Esophagus mucosa (tissue), 1 donor: ENCODE results near the gene TOLLIP. TPM values are rescaled to one million over a fixed set of nuclear protein-coding genes. Genes with fewer than 3 reads are reported as not detected.
"Not testable (repeated sequence)": the region's sequence is repeated elsewhere in the genome, so short reads cannot be mapped to it uniquely, and the experiment has no call there.

Source experiments
- ATAC-seq: fragments of 200-7000 bp; cut with Tn5 transposase; one replicate; pipeline ENCODE4 v1.9.1; 2020
- total RNA-seq: library from RNA; stranded (reverse); gene quantifications from one replicate; pipeline ENCODE4 v1.2.4, GENCODE V29; 2023
- donor health status: DM: yes; HTN: yes; CAD: no.

The TOLLIP gene
- total RNA-seq, 1 donor from 2014 or later = 118 TPM

GRCh38 chr11:1244557-1244956 is 64.9 kb downstream of the TOLLIP start:
- ATAC-seq = not testable (repeated sequence)

DNA sequence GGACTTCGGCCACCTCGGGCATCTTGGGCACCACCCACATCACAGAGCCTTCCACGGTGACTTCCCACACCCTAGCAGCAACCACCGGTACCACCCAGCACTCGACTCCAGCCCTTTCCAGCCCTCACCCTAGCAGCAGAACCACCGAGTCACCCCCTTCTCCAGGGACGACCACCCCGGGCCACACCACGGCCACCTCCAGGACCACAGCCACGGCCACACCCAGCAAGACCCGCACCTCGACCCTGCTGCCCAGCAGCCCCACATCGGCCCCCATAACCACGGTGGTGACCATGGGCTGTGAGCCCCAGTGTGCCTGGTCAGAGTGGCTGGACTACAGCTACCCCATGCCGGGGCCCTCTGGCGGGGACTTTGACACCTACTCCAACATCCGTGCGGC is 65.9 kb downstream of the TOLLIP start:
- not testable (repeated sequence) for ATAC-seq

GRCh38 chr11:1242751-1243150 is 66.7 kb downstream of the TOLLIP start:
- not testable (repeated sequence) for ATAC-seq

- ATAC-seq = peak; percentile 73
Observed at GRCh38 chr11:1242289-1242688, 67.1 kb downstream of the TOLLIP start.

DNA sequence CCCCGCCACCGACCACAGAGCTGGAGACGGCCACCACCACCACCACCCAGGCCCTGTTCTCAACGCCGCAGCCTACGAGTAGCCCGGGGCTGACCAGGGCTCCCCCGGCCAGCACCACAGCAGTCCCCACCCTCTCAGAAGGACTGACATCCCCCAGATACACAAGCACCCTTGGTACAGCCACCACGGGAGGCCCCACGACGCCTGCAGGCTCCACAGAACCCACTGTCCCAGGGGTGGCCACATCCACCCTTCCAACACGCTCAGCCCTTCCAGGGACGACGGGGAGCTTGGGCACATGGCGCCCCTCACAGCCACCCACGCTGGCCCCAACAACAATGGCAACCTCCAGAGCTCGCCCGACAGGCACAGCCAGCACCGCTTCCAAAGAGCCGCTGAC is 67.7 kb downstream of the TOLLIP start:
- ATAC-seq = no peak

- no peak for ATAC-seq
Observed at GRCh38 chr11:1240771-1241170, 68.7 kb downstream of the TOLLIP start.

DNA sequence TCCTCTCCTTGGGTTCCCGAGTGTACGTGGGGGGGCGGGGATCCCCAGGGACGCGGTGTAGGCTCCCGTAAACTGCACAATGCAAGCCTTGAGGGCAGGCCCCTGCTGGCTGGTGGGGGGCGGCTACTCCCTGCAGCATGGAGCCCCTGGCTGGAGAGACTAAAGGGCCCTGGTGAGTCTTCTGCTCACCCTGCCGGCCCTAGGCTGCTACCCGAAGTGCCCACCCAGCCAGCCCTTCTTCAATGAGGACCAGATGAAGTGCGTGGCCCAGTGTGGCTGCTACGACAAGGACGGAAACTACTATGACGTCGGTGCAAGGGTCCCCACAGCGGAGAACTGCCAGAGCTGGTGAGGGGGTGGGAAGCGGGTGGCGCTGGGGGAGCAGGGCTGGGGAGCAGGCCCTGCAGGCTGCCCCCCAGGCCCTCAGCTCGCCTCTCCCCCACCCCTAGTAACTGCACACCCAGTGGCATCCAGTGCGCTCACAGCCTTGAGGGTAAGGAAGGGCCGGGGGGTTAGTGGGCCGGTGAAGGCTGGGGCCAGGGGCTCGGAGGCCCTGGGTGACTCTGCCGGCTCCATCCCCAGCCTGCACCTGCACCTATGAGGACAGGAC is 69.7 kb downstream of the TOLLIP start:
- ATAC-seq = no peak

DNA sequence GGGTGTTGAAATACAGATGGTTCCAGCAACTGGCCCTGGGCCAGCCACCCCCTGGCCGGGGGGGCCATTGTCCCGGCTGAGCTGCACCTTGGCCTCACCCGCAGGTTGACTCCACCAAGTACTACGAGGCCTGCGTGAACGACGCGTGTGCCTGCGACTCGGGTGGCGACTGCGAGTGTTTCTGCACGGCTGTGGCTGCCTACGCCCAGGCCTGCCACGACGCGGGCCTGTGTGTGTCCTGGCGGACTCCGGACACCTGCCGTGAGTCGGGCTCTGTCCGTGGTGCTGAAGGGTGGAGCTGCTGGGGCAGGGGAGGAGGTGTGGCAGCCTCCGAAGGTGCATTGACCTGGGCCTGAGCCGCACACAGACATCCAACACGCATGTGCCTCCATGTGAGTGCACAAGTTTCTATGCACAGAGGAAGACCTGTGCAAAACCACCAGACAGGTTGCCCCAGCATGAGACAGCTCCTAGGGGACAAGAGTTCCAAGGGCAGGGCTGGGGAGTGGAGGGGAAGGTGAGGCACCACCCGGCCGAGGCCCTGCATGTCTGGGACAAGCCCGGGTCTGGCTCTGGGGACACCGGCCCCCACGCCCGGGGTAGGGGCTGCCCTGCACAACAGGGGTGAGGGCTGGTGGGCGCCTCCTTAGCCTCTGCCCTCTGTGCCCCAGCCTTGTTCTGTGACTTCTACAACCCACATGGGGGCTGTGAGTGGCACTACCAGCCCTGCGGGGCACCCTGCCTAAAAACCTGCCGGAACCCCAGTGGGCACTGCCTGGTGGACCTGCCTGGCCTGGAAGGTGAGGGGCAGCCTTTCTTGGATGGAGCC is 70.5 kb downstream of the TOLLIP start:
- ATAC-seq = peak; percentile 44

DNA sequence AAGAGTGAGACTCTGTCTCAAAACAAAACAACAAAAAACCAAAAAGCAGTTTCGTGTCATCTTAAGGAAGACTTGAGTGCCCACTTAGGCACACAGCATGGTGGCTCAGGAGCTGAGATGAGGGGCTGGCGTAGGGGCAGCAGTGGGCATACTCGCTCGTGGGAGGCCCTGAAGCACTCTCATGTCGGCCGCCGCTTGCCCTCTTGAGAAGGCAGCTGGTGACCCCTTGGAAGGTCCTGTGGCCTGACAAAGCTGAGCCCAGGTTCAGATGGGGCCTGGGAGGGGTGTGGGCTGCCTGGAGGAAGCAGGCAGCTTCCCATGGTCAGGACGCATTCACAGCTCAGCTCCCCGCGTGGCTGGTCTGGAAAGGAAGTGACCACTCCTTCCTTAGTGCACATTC is 71.6 kb downstream of the TOLLIP start:
- no peak for ATAC-seq

- ATAC-seq = peak; percentile 47
Observed at GRCh38 chr11:1237128-1237580, 72.3 kb downstream of the TOLLIP start.

DNA sequence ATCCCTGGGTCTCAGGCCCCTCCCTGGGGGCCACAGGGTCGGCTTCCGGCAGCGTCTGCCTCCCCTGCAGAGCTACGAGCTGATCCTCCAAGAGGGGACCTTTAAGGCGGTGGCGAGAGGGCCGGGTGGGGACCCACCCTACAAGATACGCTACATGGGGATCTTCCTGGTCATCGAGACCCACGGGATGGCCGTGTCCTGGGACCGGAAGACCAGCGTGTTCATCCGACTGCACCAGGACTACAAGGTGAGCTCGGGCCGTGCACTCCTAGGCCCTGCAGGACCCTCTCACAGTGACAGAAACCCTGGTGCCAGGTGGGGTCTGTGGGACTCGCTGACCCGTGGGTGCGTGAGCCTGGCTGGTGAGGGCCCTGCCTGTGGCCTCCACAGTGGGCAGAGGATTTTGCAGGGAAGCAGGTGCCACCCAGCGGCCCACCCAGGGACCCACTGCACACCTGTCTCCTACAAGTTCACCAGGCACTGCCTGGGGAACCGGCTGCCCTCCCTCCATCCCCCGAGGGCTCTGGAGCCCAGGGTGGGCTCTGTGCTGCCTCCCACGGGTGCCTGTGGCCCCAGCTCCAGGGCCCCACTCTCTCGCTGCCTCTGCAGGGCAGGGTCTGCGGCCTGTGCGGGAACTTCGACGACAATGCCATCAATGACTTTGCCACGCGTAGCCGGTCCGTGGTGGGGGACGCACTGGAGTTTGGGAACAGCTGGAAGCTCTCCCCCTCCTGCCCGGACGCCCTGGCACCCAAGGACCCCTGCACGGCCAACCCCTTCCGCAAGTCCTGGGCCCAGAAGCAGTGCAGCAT is 72.9 kb downstream of the TOLLIP start:
- no peak for ATAC-seq

GRCh38 chr11:1235901-1236315 is 73.5 kb downstream of the TOLLIP start:
- no peak for ATAC-seq

DNA sequence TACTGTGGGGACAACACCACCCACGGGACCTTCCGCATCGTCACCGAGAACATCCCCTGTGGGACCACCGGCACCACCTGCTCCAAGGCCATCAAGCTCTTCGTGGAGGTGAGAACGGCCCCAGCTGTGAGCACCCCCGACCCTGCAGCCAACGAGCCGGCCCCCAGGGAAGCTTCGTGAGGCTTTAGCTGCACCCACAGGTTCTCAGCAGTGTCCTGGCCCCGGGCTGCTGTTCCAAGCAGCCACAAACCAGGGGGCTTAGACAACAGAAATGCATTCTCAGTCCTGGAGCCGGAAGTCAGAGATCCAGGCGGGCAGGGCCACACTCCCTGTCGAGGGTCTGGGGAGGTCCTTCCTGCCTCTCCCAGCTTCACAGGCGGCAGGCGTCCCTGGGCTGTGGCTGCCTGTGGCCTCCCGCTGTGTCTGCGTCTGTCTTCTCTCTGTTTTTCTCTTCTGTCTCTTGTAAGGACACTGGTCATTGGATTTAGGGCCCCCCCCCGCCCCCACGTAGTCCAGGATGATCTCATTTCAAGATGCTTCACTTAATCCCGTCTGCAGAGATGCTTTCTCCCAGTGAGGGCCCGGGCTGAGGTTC is 74.0 kb downstream of the TOLLIP start:
- no peak for ATAC-seq

DNA sequence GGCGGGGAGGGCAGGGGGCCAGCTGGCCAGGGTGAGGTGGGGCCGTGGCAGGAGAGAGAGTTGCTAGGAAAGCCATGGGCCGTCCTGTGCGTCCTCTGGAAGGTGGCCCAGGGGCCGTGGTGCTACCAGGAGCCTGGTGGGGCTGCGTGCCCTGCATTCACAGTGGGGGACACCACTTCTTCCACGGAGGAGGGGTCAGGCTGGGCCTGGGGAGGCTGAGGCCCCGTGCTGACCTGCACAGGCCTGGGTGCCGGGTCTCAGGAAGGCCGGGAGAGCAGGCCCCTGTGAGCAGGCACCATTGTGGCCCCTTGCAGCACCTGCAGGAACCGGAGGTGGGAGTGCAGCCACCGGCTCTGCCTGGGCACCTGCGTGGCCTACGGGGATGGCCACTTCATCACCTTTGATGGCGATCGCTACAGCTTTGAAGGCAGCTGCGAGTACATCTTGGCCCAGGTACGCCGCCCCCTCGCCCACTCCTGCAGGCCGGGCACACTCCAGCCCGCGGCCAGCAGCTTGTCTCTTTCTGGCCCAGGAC is 74.6 kb downstream of the TOLLIP start:
- no peak for ATAC-seq

GRCh38 chr11:1234054-1234720 is 75.2 kb downstream of the TOLLIP start:
- no peak for ATAC-seq

GRCh38 chr11:1233351-1234053 is 75.9 kb downstream of the TOLLIP start:
- ATAC-seq = peak; percentile 74

DNA sequence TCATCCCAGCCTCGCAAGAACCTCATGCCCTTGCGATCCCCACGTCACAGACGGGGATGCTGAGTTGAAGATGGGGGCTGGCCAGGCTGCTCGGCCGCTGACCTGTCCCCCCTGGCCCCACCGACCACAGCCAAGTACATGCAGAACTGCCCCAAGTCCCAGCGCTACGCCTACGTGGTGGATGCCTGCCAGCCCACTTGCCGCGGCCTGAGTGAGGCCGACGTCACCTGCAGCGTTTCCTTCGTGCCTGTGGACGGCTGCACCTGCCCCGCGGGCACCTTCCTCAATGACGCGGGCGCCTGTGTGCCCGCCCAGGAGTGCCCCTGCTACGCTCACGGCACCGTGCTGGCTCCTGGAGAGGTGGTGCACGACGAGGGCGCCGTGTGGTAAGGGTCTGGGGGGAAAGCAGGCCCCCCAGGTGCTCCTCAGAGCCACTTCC is 76.5 kb downstream of the TOLLIP start:
- ATAC-seq = peak; percentile 39

DNA sequence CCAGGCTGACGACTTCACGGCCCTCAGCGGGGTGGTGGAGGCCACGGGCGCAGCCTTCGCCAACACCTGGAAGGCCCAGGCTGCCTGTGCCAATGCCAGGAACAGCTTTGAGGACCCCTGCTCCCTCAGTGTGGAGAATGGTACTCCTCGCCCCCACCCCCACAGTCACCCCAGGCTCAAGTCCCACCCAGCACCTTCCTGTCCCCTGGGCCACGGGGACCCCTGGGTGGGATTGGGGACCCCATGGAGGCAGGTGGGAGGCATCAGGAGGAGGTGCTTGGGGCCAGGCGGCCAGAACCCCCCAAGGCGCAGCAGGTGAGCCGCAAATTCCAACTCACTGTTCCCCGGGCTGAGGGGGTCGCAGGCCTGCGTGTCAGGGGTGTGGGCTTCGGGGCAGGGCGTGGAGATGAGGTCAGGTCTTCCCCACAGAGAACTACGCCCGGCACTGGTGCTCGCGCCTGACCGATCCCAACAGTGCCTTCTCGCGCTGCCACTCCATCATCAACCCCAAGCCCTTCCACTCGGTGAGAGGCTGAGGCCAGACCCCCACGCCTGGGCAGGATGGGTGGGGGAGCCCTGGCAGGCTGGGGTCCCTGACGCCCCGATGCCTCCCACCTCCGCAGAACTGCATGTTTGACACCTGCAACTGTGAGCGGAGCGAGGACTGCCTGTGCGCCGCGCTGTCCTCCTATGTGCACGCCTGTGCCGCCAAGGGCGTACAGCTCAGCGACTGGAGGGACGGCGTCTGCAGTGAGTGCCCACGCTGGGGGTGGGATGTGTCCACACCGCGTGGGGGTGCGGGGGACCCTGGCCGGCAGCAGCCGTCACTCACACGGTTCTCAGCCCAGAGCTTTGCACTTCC is 77.2 kb downstream of the TOLLIP start:
- ATAC-seq = no peak

DNA sequence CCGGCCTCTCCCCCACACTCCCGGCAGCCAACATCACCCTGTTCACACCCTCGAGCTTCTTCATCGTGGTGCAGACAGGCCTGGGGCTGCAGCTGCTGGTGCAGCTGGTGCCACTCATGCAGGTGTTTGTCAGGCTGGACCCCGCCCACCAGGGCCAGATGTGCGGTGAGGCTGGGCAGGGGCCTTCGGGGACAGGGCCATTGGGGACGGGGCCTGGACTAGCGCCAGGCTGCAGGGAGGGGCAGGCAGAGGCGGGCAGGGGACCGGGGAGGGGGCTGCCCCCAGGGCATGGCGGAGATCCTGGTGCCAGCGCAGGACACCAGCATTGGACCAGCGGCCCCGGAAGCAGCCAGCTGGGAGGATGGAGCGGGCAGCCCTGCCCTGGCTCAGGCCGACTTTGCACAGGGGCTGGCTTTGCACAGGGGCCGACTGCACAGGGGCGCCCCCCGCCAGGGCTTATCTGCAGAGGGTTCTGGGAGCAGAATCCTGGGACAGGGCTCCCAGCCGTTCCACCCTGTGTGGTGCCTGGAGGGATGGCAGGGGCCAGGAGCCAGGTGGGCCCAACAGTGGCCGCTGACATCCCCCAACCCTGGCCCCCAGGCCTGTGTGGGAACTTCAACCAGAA is 77.9 kb downstream of the TOLLIP start:
- ATAC-seq = no peak
